Activated T-cell treated with anti-CD3 and anti-CD28 coated beads, Interleukin-2, amount 50 U/mL, for 24 hours (primary cell): ENCODE data around the gene CTSD.

Experiments used
- DNase-seq: peaks from one replicate; pipeline ENCODE4 v3.0.0-alpha.2; 2020
- H3K27ac Mint-ChIP-seq: 2 replicates; pipeline ENCODE4 v1.8.0; 2020; ENCODE audit warnings: mild to moderate bottlenecking, mixed read lengths
- H3K27me3 Mint-ChIP-seq: 2 replicates; pipeline ENCODE4 v1.8.0; 2020; ENCODE audit warnings: mixed read lengths
- H3K36me3 Mint-ChIP-seq: 2 replicates; pipeline ENCODE4 v1.8.0; 2020; ENCODE audit warnings: low read depth, mixed read lengths
- H3K4me1 Mint-ChIP-seq: 2 replicates; pipeline ENCODE4 v1.8.0; 2020; ENCODE audit warnings: low read depth, mixed read lengths
- H3K4me3 Mint-ChIP-seq: 2 replicates; pipeline ENCODE4 v1.8.0; 2020; ENCODE audit warnings: mild to moderate bottlenecking, moderate library complexity, mixed read lengths
- H3K9me3 Mint-ChIP-seq: 2 replicates; pipeline ENCODE4 v1.8.0; 2020; ENCODE audit warnings: mixed read lengths

The CTSD gene

DNA sequence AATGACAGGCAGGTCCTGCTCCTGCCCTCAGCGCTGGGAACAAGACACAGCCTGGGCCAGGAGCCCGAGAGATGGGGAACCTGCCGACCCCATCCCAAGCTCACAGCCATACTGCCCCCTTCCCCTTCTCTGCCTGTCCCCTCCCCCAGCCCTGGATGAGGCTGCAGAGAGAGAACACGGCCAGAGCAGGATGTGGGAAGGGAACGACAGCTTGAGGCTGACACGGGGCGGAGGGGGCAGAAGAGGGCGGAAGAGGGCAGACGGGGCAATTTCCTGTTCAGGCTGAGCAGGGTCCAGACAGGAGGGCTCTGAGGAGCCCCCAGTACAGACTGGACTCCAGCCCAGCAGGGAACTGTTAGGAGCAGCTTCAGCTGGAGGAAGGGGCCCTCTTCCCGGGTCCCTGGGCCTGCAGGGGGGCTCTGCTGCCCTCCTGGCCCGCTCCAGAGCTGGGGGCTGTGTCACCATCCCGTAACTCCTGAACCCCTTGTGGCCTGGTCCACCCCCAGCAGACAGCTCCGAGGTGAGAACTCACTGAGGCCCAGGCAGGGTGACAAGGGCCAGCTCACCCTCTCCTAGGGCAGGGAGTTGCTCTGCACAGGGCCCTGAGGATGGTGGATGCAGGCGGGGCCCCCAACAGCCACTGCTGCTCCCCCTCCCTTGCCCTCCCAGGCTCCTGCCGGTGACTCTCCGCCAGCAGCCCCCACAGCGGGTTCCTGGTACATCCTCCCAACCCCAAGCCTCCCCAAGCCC lies 5.7 kb downstream of the CTSD start:
- Mint-ChIP-seq H3K36me3 (peaks cover 44% of the 10 kb centered on the region), H3K27me3 (no peaks in the 10 kb centered on the region), H3K4me3 (peak overlapping the region; percentile 55), H3K4me1 (peaks cover 82% of the 10 kb centered on the region), H3K27ac (peak overlapping the region; percentile 88), H3K9me3 (no peaks in the 10 kb centered on the region)
- DNase-seq = peak; percentile 69

DNA sequence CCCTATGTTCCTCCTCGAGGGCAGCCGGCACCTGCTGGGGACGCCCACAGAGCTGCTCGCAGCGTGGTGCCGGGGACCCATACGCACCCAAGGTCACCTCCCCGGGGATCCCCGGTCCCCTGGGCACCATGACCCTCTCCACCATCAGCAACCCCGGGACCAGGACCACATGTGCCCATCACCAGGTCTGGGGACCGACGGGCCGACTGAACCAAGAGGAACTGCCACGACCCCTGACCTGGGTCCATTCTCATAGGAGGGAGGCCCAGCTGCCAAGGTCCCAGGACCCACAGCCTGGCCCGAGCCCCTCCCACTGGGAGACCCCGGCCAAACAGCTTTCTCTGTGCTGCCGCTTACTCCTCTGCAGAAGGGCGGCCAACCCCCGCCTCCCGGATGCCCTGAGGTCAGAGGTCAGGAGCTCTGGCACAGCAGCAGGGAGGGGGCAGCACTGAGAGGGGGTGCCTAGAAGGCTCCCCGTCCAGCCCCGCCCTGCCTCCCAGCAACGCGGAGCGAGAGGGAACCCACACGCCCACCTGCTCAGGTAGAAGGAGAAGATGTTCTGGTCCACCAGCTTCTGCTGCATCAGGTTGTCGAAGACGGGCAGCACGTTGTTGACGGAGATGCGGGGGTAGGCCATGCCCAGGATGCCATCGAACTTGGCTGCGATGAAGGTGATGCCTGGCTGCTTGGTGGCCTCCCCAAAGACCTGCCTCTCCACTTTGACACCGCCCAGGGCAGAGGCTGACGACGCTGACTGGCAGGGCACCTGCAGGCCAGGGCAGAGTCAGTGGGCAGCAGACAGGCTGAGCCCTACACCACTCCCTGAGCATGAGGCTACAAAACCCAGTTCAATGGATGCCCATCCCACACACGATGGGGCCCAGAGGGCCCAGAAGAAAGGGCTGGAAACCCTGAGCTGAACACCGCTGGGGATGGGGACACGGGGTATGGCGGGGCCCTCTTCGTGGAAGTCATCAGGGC lies 6.6 kb downstream of the CTSD start:
- Mint-ChIP-seq H3K27ac (peak overlapping the region; percentile 88), H3K4me1 (peaks cover 74% of the 10 kb centered on the region), H3K4me3 (peak overlapping the region; percentile 55), H3K27me3 (no peaks in the 10 kb centered on the region), H3K9me3 (no peaks in the 10 kb centered on the region), H3K36me3 (peaks cover 46% of the 10 kb centered on the region)
- DNase-seq = peak; percentile 39

DNA sequence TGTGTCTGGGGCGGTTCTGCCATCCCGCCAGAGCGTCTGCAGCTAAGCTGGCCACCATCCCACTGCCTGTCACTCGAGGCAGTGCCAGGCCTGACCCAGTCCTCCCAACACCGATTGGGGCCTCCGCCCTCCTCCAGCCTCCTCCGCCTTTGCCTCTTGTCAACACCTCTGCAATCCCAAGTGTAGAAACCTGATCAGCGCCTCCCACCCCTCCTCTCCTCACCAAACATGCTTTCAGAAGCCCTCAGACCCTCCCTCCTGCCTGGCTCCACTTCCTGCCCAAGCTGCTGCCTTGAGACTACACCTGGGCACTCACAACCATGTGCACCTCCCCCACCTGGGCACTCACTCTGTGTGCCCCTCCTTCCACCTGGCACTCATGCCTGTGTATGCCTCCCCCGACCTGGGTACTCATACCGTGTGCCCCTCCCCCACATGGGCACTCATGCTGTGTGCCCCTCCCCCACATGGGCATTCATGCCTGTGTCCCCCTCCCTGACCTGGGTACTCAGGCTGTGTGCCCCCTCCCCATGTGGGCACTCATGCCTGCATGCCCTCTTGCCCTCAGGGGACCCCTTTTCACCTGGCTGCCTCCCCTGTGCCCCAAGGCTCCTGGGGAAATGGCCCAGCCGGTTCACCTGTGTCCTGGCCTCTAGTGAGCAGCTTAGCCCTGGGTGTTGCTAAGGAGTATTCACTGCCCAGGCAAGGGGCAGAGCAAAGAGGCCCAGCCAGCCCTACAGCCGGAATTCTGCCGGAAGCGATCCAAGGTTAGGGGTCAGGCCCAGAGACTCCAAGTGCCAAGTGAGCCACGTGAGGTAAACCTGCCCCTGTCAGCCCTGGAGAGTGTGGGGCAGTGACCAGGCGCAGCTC lies 7.8 kb downstream of the CTSD start:
- peak; percentile 38 for DNase-seq
- peaks cover 62% of the 10 kb centered on the region for H3K4me1 Mint-ChIP-seq
- peak overlapping the region; percentile 6 for H3K27ac Mint-ChIP-seq
- H3K4me3 Mint-ChIP-seq = no peak overlapping the region
- H3K36me3 Mint-ChIP-seq = peaks cover 42% of the 10 kb centered on the region
- H3K9me3 Mint-ChIP-seq = no peaks in the 10 kb centered on the region
- no peaks in the 10 kb centered on the region for H3K27me3 Mint-ChIP-seq

DNA sequence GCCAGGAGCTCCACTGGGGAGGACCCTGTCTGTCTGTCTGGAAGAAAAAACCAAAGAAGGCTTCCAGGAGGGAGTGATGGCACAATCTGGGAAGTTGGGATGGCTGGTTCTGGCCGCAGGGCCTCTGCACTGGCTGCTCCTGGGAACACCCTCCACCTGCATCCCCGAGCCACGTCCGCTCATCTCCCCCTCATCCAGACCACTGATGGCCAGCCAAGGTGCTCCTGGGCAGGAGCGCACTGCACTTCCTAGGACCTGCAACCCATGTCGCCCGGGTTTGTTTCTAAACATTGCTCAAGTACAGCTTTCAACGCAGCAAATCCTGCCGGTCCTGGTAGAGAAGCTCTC lies 8.4 kb downstream of the CTSD start:
- Mint-ChIP-seq H3K4me3 (no peak overlapping the region), H3K36me3 (peaks cover 41% of the 10 kb centered on the region), H3K27me3 (peaks cover 6% of the 10 kb centered on the region), H3K9me3 (no peaks in the 10 kb centered on the region), H3K27ac (no peak overlapping the region), H3K4me1 (peaks cover 60% of the 10 kb centered on the region)
- DNase-seq = no peak

DNA sequence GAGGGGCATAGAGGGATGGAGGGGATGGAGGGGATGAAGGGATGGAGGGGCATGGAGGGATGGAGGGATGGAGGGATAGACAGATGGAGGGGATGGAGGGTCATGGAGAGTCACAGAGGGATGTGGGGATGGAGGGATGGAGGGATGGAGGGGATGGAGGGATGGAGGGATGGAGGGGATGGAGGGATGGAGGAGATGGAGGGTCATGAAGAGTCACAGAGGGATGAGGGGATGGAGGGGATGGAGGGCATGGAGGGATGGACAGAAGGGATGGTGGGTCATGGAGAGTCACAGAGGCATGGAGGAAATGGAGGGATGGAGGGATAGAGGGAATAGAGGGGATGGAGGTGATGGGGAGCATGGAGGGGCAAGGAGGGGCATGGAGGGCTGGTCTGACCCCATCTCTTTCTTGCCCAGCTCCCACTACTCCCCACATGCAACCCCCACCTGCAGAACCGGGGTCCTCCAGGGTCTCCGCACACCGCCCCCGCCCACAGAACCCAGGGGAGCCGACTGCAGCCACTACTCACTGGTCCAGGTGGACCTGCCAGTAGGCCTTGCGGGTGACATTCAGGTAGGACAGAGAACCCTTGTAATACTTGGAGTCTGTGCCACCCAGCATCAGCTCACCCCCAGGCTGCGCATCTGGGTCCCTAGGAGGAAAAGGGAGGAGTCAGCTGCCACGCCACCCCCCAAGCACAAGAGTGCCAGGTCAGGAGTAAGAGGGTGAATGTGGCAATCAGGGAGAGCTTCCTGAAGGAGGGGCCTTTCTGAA lies 9.2 kb downstream of the CTSD start:
- Mint-ChIP-seq H3K4me3 (no peak overlapping the region), H3K4me1 (peaks cover 61% of the 10 kb centered on the region), H3K27me3 (peaks cover 13% of the 10 kb centered on the region), H3K36me3 (peaks cover 41% of the 10 kb centered on the region), H3K27ac (no peak overlapping the region), H3K9me3 (no peaks in the 10 kb centered on the region)
- DNase-seq = no peak

DNA sequence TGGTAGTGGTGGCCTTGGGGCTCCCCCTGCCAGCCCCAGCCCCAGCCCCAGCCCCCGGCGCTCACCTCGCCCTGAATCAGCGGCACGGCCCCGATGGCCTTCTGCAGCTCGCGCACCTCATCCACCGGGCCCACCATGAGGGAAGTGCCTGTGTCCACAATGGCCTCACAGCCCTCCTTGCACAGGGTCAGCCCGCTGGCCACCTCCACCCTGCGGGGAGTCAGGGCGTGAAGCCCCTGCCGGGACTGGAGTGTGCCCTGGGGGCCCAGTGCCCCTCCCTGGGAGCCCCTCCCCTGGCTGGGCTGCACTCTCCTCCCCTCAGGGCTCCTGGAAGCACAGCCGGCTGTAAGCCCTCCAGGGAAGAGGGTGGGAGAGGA lies 9.8 kb downstream of the CTSD start:
- H3K4me1 Mint-ChIP-seq = peaks cover 58% of the 10 kb centered on the region
- H3K36me3 Mint-ChIP-seq = peaks cover 40% of the 10 kb centered on the region
- H3K4me3 Mint-ChIP-seq = no peak overlapping the region
- peaks cover 16% of the 10 kb centered on the region for H3K27me3 Mint-ChIP-seq
- no peak for DNase-seq
- no peaks in the 10 kb centered on the region for H3K9me3 Mint-ChIP-seq
- no peak overlapping the region for H3K27ac Mint-ChIP-seq

DNA sequence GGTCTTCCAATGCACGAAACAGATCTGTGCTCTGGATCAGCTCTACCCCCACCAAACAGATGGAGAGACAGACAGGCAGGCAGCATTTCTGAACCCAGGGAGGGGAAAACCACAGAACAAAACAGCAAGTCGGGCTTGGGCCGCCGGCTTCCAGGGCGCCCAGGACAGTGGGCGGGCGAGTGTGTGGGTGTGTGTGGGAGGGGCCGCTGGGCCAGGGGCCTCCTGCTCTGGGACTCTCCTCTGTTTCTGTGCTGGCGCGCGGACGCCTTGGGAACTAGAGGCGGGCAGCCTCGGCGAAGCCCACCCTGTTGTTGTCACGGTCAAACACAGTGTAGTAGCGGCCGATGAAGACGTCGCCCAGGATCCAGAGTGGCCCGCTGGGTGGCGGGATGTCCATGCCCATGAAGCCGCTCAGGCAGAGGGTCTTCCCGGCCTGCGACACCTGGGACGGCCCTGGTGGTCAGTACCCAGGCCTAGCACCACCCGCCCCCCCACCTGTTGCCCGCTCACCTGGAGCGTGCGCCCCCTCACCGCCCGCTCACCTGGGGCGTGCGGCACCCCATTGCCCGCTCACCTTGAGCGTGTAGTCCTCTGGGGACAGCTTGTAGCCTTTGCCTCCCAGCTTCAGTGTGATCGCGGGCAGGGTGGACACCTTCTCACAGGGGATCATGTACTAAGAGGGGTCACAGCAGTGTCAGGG lies 10.3 kb downstream of the CTSD start:
- H3K27me3 Mint-ChIP-seq = peaks cover 18% of the 10 kb centered on the region
- H3K4me3 Mint-ChIP-seq = no peak overlapping the region
- no peaks in the 10 kb centered on the region for H3K9me3 Mint-ChIP-seq
- H3K27ac Mint-ChIP-seq = no peak overlapping the region
- H3K4me1 Mint-ChIP-seq = peaks cover 55% of the 10 kb centered on the region
- peaks cover 35% of the 10 kb centered on the region for H3K36me3 Mint-ChIP-seq
- DNase-seq = no peak

DNA sequence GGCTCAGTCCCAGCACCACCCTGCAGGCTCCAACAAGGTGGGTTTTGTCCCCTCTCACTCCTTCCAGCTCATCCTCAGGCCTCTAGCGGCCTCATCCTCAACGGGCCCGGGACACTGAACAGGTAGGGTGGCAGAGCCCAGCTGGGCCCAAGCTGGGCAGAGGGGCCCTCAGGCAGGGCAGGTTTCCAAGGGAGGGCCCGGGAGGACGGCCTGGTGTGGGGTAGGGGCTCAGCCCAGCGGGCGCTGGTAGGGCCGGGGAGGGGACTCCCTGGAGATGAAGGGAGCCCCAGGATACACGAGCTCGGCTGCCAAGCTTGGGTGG lies 10.9 kb downstream of the CTSD start:
- H3K27ac Mint-ChIP-seq = no peak overlapping the region
- no peak overlapping the region for H3K4me3 Mint-ChIP-seq
- no peaks in the 10 kb centered on the region for H3K9me3 Mint-ChIP-seq
- no peak for DNase-seq
- peaks cover 34% of the 10 kb centered on the region for H3K36me3 Mint-ChIP-seq
- peaks cover 49% of the 10 kb centered on the region for H3K4me1 Mint-ChIP-seq
- peaks cover 21% of the 10 kb centered on the region for H3K27me3 Mint-ChIP-seq

DNA sequence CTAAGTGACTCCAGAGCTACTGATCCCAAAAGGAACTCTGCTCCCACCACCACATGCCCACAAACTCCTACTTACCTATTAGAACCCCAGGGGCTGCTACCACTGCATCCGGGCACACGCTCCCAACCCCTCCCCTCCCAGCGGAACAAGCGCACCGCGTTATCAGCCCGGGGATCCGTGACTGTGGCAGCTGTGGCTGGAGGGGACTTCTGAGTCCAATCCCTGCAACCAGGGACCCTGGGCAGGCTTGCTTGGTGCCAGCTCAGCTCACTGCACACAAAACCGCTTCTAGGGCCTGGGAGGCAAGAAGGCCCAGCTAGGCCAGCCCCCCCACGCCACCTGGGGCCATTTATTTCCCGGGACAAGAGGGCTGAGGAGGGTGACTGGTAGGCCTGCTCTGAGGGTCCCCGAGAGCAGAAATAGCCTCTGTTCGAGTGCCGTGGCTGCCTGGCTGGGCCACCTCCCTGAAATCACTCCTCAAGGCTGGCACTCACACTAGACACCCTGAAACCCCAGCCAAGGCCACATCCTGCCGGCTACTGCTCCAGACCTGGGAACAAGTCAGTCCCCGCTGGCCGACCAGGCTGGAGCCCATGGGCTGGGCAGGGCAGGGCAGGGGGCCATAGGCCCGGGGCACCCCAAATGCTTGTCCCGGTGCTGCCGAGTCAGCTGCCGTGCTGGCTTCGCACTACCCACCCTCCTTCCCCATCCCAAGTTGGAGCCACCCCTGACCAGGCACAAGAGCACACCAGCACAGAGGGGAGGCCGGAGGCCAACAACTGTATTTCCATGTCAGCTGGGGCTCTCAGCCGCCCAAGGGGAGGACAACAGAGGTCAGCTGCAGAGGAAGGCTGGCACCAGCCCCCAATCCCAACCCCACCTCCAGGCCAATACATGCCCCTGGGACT lies 11.5 kb downstream of the CTSD start:
- no peak for DNase-seq
- H3K9me3 Mint-ChIP-seq = no peaks in the 10 kb centered on the region
- peaks cover 43% of the 10 kb centered on the region for H3K4me1 Mint-ChIP-seq
- no peak overlapping the region for H3K27ac Mint-ChIP-seq
- no peak overlapping the region for H3K4me3 Mint-ChIP-seq
- peaks cover 30% of the 10 kb centered on the region for H3K36me3 Mint-ChIP-seq
- H3K27me3 Mint-ChIP-seq = peaks cover 25% of the 10 kb centered on the region

DNA sequence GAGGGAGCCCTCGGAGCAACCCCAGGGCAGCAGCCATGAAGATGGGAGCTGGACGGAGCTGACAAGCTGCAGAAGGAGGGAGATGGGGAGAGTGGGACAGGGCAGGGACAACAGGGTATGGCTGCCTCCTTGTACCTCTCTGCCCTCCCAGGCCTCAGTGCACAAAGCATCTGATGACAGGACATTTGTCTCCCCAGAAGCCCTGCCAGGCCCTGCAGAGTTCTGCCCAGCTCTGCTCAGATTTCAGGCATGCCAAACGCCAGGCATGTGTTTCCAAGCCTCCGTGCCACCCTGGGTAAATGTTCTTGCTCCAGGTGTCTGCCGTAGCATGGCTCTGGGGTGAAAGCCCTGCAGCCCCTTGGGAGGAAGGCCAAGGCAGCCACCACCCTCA lies 12.2 kb downstream of the CTSD start:
- peaks cover 23% of the 10 kb centered on the region for H3K36me3 Mint-ChIP-seq
- no peak overlapping the region for H3K4me3 Mint-ChIP-seq
- H3K27me3 Mint-ChIP-seq = peaks cover 25% of the 10 kb centered on the region
- H3K27ac Mint-ChIP-seq = no peak overlapping the region
- no peak for DNase-seq
- peaks cover 36% of the 10 kb centered on the region for H3K4me1 Mint-ChIP-seq
- no peaks in the 10 kb centered on the region for H3K9me3 Mint-ChIP-seq

DNA sequence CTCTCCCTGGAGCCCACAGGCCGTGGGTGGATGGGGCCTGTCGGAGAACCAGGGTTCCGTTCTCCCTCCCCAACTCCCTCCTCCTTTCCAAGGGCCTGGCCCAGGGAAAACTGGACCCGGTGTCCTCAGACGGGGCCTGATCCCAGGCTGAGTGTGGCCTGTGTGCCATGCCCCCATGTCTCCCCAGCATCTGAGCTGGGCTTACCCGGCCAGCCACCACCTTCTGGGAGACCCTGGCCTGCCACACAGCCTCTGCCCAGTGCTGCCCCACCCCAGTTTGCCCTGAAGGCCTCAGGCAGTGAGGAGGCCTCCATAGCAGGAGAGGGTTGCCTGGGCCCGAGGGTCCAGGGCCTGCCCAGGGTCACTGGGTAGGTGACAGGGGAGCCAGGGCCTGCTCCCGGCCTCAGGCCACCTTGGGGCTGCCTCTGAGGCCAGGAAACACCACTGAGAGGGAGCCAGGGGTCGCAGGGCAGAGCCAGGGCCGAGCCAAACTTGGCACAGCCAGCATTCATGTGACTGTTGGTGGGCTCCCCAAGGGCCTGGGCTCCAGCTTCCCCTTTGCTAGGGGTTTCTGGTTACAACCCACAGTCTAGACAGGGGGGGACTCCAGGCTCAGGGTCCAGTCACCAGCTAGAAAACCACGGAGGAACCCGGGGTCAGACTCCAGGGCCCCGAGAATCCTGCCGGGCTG lies 12.7 kb downstream of the CTSD start:
- no peak for DNase-seq
- Mint-ChIP-seq H3K27me3 (peaks cover 25% of the 10 kb centered on the region), H3K27ac (no peak overlapping the region), H3K4me3 (no peak overlapping the region), H3K4me1 (peaks cover 31% of the 10 kb centered on the region), H3K36me3 (peaks cover 20% of the 10 kb centered on the region), H3K9me3 (peaks cover 3% of the 10 kb centered on the region)

DNA sequence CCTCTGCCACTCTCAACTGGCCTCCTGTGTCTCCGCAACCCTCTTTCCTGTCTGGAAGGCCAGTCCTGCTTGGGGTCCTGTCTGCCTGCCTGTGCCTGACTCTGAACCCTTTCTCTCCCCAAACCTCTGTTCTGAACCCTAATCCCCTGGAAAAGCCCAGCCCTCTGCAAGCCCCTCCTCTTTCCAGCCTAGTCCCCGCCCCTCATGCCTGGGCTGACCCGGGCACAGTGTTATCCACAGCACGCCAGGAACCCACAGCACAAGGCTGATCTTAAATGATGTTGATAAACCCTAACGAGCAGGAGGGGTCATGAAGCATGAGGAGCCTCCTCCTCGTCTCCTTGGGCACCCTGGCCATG lies 13.3 kb downstream of the CTSD start, which contains the start of gene IFITM10:
Gene IFITM10 (minus strand): TSS at position 115 of the 359 bp plus-strand sequence. CDS start 153 bp downstream, outside the sequence.
- Mint-ChIP-seq H3K4me1 (peaks cover 25% of the 10 kb centered on the region), H3K36me3 (peaks cover 15% of the 10 kb centered on the region), H3K27ac (no peak within 1 kb of the TSS), H3K9me3 (peaks cover 7% of the 10 kb centered on the region), H3K27me3 (peaks cover 25% of the 10 kb centered on the region), H3K4me3 (peak within 1 kb of the TSS; percentile 38)
- no peak for DNase-seq
